ENCODE results near the gene DAD1.

Gene DAD1

DNA sequence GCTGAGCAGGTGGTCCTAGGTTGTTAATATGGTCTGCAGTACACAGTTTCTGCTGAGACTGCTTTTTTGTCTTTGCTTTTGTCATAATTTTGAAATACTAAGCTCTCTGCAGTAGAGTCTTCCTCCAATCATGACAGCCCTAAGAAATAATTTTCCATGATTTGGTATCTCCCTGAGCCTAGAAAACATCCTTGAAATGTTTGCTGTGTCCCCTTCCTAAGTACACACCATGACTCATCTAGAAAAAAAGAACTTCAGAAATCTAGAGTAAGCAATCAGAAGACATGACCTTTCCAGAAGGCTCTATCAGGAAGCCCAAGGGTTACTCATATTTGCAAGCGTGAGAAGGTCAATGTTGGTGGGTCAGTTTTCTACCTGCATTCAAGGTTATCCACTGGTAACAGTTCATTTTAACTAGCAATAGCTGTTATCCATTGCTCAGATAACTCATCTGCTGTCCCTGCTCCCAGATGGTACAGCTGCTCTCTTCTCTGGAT is 16.4 kb downstream of the DAD1 start:
- Histone ChIP-seq H3K4me3 (no peak overlapping the region), H3K27ac (peak overlapping the region in 1 of 2 donors; percentile 39), H3K36me3 (peaks cover 23 to 36% (median 24%) of the 10 kb centered on the region in 3 donors), H3K4me1 (peaks cover 0 to 25% (median 15%) of the 10 kb centered on the region in 4 donors), H3K27me3 (no peaks in the 10 kb centered on the region), H3K9me3 (no peaks in the 10 kb centered on the region)
- TF ChIP-seq, protein P1, sequence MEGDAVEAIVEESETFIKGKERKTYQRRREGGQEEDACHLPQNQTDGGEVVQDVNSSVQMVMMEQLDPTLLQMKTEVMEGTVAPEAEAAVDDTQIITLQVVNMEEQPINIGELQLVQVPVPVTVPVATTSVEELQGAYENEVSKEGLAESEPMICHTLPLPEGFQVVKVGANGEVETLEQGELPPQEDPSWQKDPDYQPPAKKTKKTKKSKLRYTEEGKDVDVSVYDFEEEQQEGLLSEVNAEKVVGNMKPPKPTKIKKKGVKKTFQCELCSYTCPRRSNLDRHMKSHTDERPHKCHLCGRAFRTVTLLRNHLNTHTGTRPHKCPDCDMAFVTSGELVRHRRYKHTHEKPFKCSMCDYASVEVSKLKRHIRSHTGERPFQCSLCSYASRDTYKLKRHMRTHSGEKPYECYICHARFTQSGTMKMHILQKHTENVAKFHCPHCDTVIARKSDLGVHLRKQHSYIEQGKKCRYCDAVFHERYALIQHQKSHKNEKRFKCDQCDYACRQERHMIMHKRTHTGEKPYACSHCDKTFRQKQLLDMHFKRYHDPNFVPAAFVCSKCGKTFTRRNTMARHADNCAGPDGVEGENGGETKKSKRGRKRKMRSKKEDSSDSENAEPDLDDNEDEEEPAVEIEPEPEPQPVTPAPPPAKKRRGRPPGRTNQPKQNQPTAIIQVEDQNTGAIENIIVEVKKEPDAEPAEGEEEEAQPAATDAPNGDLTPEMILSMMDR (IDR thresholded peaks at IDR 0.05): no peak
- no peak for DNase-seq
- intact Hi-C loops (cut with DNase I; ENCODE audit: low total_unique reads): loop anchor here (5.0 kb wide), 1 partner anchor 140 kb away; no protein-coding TSS in a partner anchor

DNA sequence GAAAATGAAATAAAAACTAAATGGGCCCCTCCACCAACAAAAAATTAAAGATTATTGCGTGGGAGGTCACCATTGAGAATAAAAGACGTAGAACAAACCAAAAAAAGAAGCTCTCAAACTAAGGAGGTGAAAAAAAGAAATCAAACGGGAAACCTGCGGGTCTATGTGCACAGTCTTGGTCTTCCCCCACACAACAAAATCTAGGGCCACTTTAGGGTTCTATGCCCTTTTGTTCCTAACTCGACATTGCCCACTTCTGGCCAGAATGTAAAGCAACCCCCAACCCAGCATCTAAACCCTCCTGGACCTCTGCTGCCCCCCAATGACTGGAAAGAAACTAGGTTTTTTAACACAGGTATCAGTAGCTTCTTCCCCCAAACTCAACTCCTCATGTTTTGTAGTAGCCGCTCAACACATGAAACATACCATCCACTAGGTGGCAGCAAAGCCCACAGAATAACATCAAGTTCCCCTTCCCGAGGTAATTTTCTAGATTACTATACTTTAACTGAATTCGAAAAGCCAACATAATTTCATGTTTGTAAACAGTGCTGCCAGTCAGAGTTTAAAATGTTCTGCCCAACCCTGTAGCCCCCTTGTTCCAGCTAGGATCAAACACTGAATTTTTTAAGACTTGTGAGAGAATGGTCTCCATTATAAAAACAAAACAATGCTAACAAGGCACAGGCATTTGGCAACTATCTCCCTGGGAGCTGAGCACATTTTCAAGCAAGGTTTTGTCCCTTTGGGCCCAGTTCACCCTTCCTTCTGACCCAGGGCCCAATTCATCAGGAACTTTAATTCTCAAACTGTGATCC is 18.7 kb downstream of the DAD1 start:
- TF ChIP-seq, protein P1 (IDR thresholded peaks at IDR 0.05): peak; percentile 74 to 90
- DNase-seq: peak in 1 of 2 donors; percentile 82
- Histone ChIP-seq H3K9me3 (no peaks in the 10 kb centered on the region), H3K36me3 (peaks cover 23 to 36% (median 24%) of the 10 kb centered on the region in 3 donors), H3K4me3 (no peak overlapping the region), H3K27ac (peak overlapping the region in 1 of 2 donors; percentile 51), H3K4me1 (peaks cover 0 to 23% (median 13%) of the 10 kb centered on the region in 4 donors), H3K27me3 (no peaks in the 10 kb centered on the region)
- intact Hi-C loops (cut with DNase I; ENCODE audit: low total_unique reads): loop anchor here (5.0 kb wide), 1 partner anchor 142 kb away; no protein-coding TSS in a partner anchor

DNA sequence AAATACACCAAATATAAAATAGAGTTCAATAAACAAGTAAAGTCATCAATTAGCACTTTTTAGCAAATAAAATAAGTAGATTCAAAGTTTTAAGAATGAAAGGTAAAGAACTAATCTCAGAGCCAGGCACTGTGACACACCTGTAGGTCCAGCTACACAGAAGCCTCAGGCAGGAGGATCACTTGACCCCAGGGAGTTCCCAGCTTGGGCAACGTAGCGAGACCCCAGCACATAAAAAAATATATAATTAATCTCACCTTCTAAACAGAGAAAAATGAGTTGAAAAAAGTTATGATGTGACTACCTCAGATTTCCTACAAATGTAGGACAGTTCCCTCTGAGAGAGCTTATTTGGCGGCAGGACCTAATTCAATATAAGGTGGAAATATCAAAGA is 19.3 kb downstream of the DAD1 start:
- TF ChIP-seq, protein P1 (IDR thresholded peaks at IDR 0.05): no peak
- Histone ChIP-seq H3K36me3 (peaks cover 20 to 38% (median 24%) of the 10 kb centered on the region in 3 donors), H3K4me1 (peaks cover 0 to 28% (median 14%) of the 10 kb centered on the region in 4 donors), H3K27me3 (no peaks in the 10 kb centered on the region), H3K27ac (no peak overlapping the region), H3K9me3 (no peaks in the 10 kb centered on the region), H3K4me3 (no peak overlapping the region)
- DNase-seq: no peak
- intact Hi-C loops (cut with DNase I; ENCODE audit: low total_unique reads): loop anchor here (5.0 to 10.0 kb wide), 2 partner anchors 143 to 255 kb away; partner anchors contain the start of gene MRPL52

DNA sequence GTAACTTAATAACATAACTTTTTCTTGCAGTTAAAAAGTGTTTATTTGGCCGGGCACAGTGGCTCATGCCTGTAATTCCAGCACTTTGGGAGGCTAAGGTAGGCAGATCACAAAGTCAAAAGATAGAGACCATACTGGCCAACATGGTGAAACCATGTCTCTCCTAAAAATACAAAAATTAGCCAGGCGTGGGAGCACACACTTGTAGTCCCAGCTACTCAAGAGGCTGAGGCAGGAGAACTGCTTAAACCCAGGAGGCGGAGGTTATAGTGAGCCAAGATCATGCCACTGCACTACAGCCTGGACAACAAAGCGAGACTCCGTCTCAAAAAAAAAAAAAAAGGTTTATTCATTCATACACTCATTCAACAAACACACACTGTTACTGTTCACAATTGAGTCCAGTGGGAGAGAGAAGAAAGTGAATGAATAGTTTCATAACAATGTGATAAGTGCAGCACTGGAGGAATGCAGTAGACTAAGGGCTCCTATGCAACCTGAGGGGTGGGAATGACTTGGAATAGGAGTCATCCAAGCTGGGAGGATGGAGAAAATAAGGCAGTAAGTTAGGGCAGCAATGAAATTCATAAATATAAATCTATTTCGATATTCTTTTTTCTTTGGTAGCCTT is 19.8 kb downstream of the DAD1 start:
- Histone ChIP-seq H3K36me3 (peaks cover 15 to 38% (median 22%) of the 10 kb centered on the region in 3 donors), H3K9me3 (no peaks in the 10 kb centered on the region), H3K27ac (no peak overlapping the region), H3K4me3 (no peak overlapping the region), H3K4me1 (peaks cover 0 to 33% (median 15%) of the 10 kb centered on the region in 4 donors), H3K27me3 (no peaks in the 10 kb centered on the region)
- TF ChIP-seq, protein P1 (IDR thresholded peaks at IDR 0.05): no peak
- intact Hi-C loops (cut with DNase I; ENCODE audit: low total_unique reads): loop anchor here (10.0 kb wide), 1 partner anchor 256 kb away; the partner anchor contains the start of gene MRPL52
- no peak for DNase-seq

DNA sequence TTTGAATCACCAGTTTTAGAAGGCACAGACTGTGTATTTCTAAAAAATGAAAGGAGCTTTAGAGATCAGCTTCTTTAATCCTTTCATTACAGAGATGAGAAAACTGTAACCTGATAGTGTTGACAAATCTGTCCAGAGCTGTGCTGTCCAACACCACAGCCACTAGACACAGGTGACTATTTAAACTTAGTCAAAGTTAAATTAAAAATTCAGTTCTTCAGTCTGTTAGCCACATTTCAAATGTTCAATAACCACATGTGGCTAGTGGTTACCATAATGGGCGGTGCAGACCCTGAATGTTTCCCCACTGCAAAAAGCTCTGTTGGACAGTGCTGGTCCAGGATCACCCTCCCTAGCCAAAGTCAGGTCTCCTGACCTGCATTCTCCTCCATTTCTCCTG is 21.6 kb downstream of the DAD1 start:
- H3K36me3 ChIP-seq: peaks cover 9 to 27% (median 9%) of the 10 kb centered on the region in 3 donors
- H3K27me3 ChIP-seq: no peaks in the 10 kb centered on the region
- peaks cover 0 to 44% (median 15%) of the 10 kb centered on the region in 4 donors for H3K4me1 ChIP-seq
- H3K27ac ChIP-seq: no peak overlapping the region
- intact Hi-C loops (cut with DNase I; ENCODE audit: low total_unique reads): loop anchor here (10.0 kb wide), 1 partner anchor 257 kb away; the partner anchor contains the start of gene MRPL52
- H3K4me3 ChIP-seq: no peak overlapping the region
- H3K9me3 ChIP-seq: no peaks in the 10 kb centered on the region
- DNase-seq: no peak
- TF ChIP-seq, protein P1 (IDR thresholded peaks at IDR 0.05): no peak
